Ramos (cell line): ENCODE measurements around the gene SBF1.
"Not testable (repeated sequence)": the region's sequence is repeated elsewhere in the genome, so short reads cannot be mapped to it uniquely, and the experiment has no call there.

Experiments used
- in situ Hi-C: fragments of 300-500 bp; cut with MboI; formaldehyde crosslinking; loops from one replicate; pipeline ENCODE4 v1.14.3; 2022; ENCODE audit warnings: low sequenced_read_pairs; ENCODE audit not compliant: unreplicated experiment

The SBF1 gene, protein sequence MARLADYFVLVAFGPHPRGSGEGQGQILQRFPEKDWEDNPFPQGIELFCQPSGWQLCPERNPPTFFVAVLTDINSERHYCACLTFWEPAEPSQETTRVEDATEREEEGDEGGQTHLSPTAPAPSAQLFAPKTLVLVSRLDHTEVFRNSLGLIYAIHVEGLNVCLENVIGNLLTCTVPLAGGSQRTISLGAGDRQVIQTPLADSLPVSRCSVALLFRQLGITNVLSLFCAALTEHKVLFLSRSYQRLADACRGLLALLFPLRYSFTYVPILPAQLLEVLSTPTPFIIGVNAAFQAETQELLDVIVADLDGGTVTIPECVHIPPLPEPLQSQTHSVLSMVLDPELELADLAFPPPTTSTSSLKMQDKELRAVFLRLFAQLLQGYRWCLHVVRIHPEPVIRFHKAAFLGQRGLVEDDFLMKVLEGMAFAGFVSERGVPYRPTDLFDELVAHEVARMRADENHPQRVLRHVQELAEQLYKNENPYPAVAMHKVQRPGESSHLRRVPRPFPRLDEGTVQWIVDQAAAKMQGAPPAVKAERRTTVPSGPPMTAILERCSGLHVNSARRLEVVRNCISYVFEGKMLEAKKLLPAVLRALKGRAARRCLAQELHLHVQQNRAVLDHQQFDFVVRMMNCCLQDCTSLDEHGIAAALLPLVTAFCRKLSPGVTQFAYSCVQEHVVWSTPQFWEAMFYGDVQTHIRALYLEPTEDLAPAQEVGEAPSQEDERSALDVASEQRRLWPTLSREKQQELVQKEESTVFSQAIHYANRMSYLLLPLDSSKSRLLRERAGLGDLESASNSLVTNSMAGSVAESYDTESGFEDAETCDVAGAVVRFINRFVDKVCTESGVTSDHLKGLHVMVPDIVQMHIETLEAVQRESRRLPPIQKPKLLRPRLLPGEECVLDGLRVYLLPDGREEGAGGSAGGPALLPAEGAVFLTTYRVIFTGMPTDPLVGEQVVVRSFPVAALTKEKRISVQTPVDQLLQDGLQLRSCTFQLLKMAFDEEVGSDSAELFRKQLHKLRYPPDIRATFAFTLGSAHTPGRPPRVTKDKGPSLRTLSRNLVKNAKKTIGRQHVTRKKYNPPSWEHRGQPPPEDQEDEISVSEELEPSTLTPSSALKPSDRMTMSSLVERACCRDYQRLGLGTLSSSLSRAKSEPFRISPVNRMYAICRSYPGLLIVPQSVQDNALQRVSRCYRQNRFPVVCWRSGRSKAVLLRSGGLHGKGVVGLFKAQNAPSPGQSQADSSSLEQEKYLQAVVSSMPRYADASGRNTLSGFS (N-terminal part only)

DNA sequence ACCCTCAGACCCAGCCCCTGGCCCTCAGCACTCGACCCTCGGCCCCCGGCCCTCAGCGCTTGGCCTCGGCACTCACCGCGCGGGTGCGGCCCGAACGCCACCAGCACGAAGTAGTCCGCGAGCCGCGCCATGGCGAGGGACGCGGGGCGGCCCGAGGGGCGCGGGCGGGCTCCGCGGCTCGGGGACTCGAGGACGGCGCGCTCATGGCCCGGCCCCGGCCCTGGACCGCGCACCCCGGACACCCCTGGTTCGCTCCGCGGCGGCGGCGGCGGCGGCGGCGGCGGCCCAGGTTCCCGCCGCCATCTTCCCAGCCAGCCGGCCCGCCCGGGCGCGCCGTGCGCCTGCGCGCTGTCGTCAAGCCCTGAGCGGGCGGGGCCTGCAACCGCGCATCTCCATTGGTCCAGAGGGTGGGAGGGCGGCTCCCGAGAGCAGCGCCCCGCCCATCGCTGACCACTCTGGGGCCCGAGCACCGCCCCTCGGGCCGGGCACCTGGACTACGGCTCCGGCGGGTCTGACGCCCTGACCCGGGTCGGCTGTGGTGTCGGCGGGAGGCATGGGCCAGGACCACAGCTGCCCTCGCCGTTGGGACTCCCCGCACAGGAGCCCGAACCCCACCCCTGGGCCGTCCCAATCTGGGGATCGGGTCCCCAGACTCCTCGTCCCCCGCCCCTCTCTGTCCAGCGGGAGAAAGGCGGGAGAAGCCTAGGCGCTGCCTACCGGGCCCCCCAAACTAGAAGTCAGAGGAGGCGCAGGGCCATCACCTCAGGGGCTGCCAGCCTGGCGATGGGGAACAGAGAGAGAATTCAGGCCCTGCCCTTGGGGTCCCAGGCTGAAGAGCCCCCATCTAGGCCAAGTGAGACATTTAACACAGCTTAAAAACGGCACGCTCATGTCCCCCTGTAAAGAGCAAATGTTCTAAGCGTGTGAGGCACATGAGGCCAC is at the start of gene SBF1:
SBF1 (minus strand) TSS at position 326 of the 942 bp plus-strand sequence; CDS start at position 131, 195 bp downstream.
- in situ Hi-C loops, result no loop called here

GRCh38 chr22:50523806-50524675 is 49.2 kb upstream of the SBF1 start:
- in situ Hi-C loops, result no loop called here

- in situ Hi-C loops, result no loop called here
Observed at GRCh38 chr22:50523458-50523805, 48.6 kb upstream of the SBF1 start.

GRCh38 chr22:50522806-50523438 is 48.1 kb upstream of the SBF1 start:
- in situ Hi-C loops, result no loop called here

DNA sequence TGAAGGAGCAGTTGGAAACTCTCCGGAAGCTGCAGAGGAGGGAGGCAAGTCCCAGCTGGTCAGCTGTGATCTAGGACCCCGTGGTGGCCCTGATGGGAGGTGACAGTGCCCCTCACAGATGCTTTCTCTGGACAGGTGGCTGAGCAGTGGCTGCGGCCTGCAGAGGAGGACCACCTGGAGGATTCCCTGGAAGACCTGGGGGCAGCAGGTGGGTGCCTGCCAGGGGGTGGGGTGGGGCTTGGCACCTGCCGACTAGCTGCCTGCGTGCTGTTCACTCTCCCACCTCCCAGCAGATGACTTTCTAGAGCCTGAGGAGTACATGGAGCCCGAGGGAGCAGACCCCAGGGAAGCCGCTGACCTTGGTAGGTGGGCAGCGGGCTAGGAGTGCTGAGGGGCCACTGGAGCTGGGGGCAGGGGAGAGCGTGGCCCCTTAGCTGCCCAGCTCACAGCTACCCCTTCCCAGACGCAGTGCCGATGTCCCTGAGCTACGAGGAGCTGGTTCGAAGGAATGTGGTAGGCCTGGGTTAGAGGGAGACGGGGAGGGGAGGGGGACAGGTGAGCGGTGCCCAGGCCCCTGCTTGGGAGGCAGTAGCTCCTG is 47.5 kb upstream of the SBF1 start:
- in situ Hi-C loops, result no loop called here

- in situ Hi-C loops, result no loop called here
Observed at GRCh38 chr22:50521710-50522109, 46.9 kb upstream of the SBF1 start.

- in situ Hi-C loops, result no loop called here
Observed at GRCh38 chr22:50520826-50521453, 46.1 kb upstream of the SBF1 start.

- in situ Hi-C loops, result not testable (repeated sequence)
Observed at GRCh38 chr22:50520184-50520583, 45.3 kb upstream of the SBF1 start.

GRCh38 chr22:50519151-50519550 is 44.3 kb upstream of the SBF1 start:
- in situ Hi-C loops, result no loop called here

- in situ Hi-C loops, result no loop called here
Observed at GRCh38 chr22:50518606-50519005, 43.8 kb upstream of the SBF1 start.

DNA sequence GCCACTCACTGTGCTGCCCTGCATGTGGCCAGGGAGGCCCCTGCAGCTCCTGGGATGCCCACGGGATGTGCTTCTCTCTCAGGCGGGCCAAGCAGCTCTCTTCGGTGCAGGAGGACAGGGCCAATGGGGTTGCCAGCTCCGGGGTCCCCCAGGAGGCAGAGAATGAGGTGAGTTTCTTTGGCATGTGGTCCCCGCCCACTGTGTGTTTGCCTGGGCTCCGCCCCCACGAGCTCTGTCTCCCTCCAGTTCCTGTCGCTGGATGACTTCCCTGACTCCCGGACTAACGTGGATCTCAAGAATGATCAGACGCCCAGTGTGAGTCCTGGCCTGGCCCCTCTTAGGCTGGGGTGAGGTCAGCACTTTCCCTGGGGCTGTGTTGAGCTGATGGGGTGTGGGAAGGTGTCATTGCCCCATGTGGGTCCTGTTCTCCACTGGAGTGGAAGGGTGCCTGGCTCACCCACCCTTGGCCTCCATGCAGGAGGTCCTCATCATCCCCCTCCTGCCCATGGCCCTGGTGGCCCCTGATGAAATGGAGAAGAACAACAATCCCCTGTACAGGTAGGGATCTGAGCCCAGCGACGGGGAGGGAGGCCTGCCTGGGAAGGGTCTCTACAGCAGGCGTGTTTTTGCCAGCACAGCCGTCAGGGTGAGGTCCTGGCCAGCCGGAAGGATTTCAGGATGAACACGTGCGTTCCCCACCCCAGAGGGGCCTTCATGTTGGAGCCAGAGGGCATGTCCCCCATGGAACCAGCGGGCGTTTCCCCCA is 42.8 kb upstream of the SBF1 start:
- in situ Hi-C loops, result no loop called here

DNA sequence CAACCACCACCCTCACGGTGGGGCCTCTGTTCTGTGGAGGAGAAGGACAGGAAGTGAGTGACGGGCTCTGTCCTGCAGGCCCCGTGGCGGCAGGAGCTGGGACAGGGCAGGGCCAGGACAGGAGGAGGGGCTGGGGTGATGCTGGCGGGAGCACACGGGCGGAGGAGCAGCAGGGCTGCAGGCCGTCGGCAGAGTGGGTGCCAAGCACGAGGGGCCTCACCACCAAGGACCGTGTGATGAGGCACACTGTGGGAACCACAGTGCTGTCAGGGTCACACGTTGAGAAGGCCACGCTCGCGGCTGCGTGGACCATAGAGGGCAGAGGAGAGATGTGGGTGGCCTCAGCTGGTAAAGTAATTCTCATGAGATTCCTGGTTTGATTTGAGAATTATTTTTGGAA is 42.1 kb upstream of the SBF1 start:
- in situ Hi-C loops, result no loop called here

DNA sequence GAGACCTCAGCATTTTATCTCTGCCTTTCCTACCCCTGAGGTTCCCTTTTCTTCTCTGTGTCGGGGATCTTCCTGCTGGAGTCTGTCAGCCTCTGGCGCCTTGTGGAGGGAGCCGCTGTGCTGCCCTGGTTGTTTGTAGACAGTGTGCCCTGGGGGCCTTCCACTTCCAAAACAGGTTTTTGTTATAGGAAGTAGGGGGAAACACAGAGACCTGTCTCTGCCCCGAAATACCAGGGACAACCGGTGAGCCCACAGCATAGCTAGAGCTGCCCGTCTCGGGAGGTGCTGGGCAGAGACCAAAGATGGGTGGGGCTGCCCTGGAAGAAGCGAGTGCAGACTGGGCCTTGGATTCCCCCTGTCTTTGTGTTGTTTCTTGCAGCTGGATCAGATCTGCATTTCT is 41.2 kb upstream of the SBF1 start:
- in situ Hi-C loops, result no loop called here

GRCh38 chr22:50513175-50513574 is 38.3 kb upstream of the SBF1 start:
- in situ Hi-C loops, result no loop called here

- in situ Hi-C loops, result no loop called here
Observed at GRCh38 chr22:50508897-50509296, 34.1 kb upstream of the SBF1 start.

GRCh38 chr22:50507991-50508884 is 33.4 kb upstream of the SBF1 start, which contains the start of gene NCAPH2:
TSS of gene NCAPH2 (plus strand) at chr22:50508224. CDS start at chr22:50508338, 114 bp downstream.
- in situ Hi-C loops, result no loop called here
